Ascending aorta (tissue), 2 donors: ENCODE results near the gene KATNB1. TPM values are rescaled to one million over a fixed set of nuclear protein-coding genes. Genes with fewer than 3 reads are reported as not detected.

Experiments used
- DNase-seq, 2 donors: peaks; one replicate each; pipeline ENCODE4 v3.0.0-alpha.2; 2019; ENCODE audit warnings: low spot score in 2 of 2
- H3K27ac ChIP-seq, 2 donors: fragments of 200-600 bp; sonication (generic); one replicate each; pipeline ENCODE4 v1.5.1; 2016 to 2017; ENCODE audit warnings: mild to moderate bottlenecking in 1 of 2
- H3K27me3 ChIP-seq: fragments of 200-600 bp; sonication (generic); one replicate; pipeline ENCODE4 v1.5.1; 2017
- H3K36me3 ChIP-seq, 2 donors: fragments of 200-600 bp; sonication (generic); one replicate each; pipeline ENCODE4 v1.5.1; 2016
- H3K4me1 ChIP-seq, 2 donors: fragments of 200-600 bp; sonication (generic); one replicate each; pipeline ENCODE4 v1.5.1; 2016 to 2017; ENCODE audit warnings: mild to moderate bottlenecking in 1 of 2
- H3K4me3 ChIP-seq, 2 donors: fragments of 200-600 bp; sonication (generic); one replicate each; pipeline ENCODE4 v1.5.1; 2016 to 2017; ENCODE audit warnings: mild to moderate bottlenecking in 1 of 2
- H3K9me3 ChIP-seq, 2 donors: fragments of 200-600 bp; sonication (generic); one replicate each; pipeline ENCODE4 v1.5.1; 2016
- CTCF ChIP-seq, 3 experiments: fragments of 200-600 bp in 2 of 3; fragments of 450-650 bp in 1 of 3; sonication (generic) in 2 of 3; IDR thresholded peaks; one replicate each; pipeline ENCODE4 v1.5.1; 2016 to 2019; ENCODE audit warnings: antibody characterized with exemption in 3 of 3, mild to moderate bottlenecking in 1 of 3, moderate library complexity in 1 of 3
- intact Hi-C: fragments of 100-400 bp; cut with DNase I; formaldehyde crosslinking; loops from one replicate; pipeline ENCODE4 v1.15.1; 2023
- total RNA-seq: library from RNA; depleted of rRNA; stranded (reverse); fragments of >200 nt; gene quantifications from one replicate; pipeline ENCODE4 v1.1.0, GENCODE V29; 2016

The KATNB1 gene
- total RNA-seq, 1 donor from 2014 or later: 35.3 TPM

- no peaks in the 10 kb centered on the region for H3K9me3 ChIP-seq
- no peaks in the 10 kb centered on the region for H3K36me3 ChIP-seq
- no peak for TF ChIP-seq CTCF (IDR thresholded peaks at IDR 0.05)
- no peaks in the 10 kb centered on the region for H3K27me3 ChIP-seq
- intact Hi-C loops: no loop called here
- no peak overlapping the region for H3K27ac ChIP-seq
- H3K4me3 ChIP-seq: no peak overlapping the region
- H3K4me1 ChIP-seq: no peaks in the 10 kb centered on the region
- peak in 1 of 2 donors; percentile 53 for DNase-seq
Observed at GRCh38 chr16:57688987-57689761, 46.4 kb upstream of the KATNB1 start.

GRCh38 chr16:57689762-57690558, 45.6 kb upstream of the KATNB1 start:
- DNase-seq: peak in 1 of 2 donors; percentile 55
- Histone ChIP-seq H3K4me3 (no peak overlapping the region), H3K27me3 (no peaks in the 10 kb centered on the region), H3K27ac (no peak overlapping the region), H3K36me3 (no peaks in the 10 kb centered on the region), H3K9me3 (no peaks in the 10 kb centered on the region), H3K4me1 (no peaks in the 10 kb centered on the region)
- no peak for TF ChIP-seq CTCF (IDR thresholded peaks at IDR 0.05)
- intact Hi-C loops: no loop called here

GRCh38 chr16:57690782-57691471, 44.6 kb upstream of the KATNB1 start:
- DNase-seq: peak in 1 of 2 donors; percentile 25
- intact Hi-C loops: no loop called here
- Histone ChIP-seq H3K27me3 (no peaks in the 10 kb centered on the region), H3K36me3 (no peaks in the 10 kb centered on the region), H3K27ac (no peak overlapping the region), H3K4me1 (no peaks in the 10 kb centered on the region), H3K9me3 (no peaks in the 10 kb centered on the region), H3K4me3 (no peak overlapping the region)
- TF ChIP-seq CTCF (IDR thresholded peaks at IDR 0.05): no peak

GRCh38 chr16:57692636-57693035, 42.9 kb upstream of the KATNB1 start:
- DNase-seq: no peak
- no peaks in the 10 kb centered on the region for H3K36me3 ChIP-seq
- intact Hi-C loops: no loop called here

More at GRCh38 chr16:57692636-57693035, 42.9 kb upstream of the KATNB1 start:
- H3K9me3 ChIP-seq: no peaks in the 10 kb centered on the region
- no peak overlapping the region for H3K4me3 ChIP-seq
- H3K27ac ChIP-seq: no peak overlapping the region
- H3K4me1 ChIP-seq: no peaks in the 10 kb centered on the region
- H3K27me3 ChIP-seq: no peaks in the 10 kb centered on the region
- TF ChIP-seq CTCF (IDR thresholded peaks at IDR 0.05): no peak
